Spinal cord (tissue), 10 donors: ENCODE data around the gene GABRE. TPM values are rescaled to one million over a fixed set of nuclear protein-coding genes. Genes with fewer than 3 reads are reported as not detected.

ENCODE experiments used
- DNase-seq, 6 donors: peaks; one replicate each; pipeline versions ENCODE4 v3.0.0 to v3.0.0-alpha.2; 2013 to 2015; ENCODE audit warnings: low spot score in 6 of 6, low read depth in 4 of 6
- H3K27ac ChIP-seq: one replicate; pipeline ENCODE4 v1.5.1; 2013; ENCODE audit warnings: low read depth, low read length, control low read depth
- H3K27me3 ChIP-seq: one replicate; pipeline ENCODE4 v1.6.1; 2013; ENCODE audit warnings: low read length; ENCODE audit not compliant: control insufficient read depth, insufficient read depth
- H3K36me3 ChIP-seq: one replicate; pipeline ENCODE4 v1.6.1; 2013; ENCODE audit warnings: low read length; ENCODE audit not compliant: control insufficient read depth, insufficient read depth
- H3K4me1 ChIP-seq: one replicate; pipeline ENCODE4 v1.6.1; 2013; ENCODE audit warnings: low read length; ENCODE audit not compliant: control insufficient read depth, insufficient read depth
- H3K4me3 ChIP-seq: one replicate; pipeline ENCODE4 v1.5.1; 2013; ENCODE audit warnings: low read depth, low read length, control low read depth
- H3K9me3 ChIP-seq: one replicate; pipeline ENCODE4 v1.6.1; 2013; ENCODE audit warnings: low read length; ENCODE audit not compliant: control insufficient read depth, insufficient read depth
- WGBS: methylation state at CpG from one replicate; pipeline ENCODE4 v1.1.5; 2013; ENCODE audit warnings: missing lambda C conversion rate; ENCODE audit not compliant: insufficient coverage; 5-methylcytosine and 5-hydroxymethylcytosine counted together
- polyA plus RNA-seq, 2 donors: library from polyadenylated mRNA; unstranded; fragments of 120-200 nt; gene quantifications; one replicate each; pipeline ENCODE4 v1.2.1, GENCODE V29; 2013; ENCODE audit not compliant: insufficient read length in 2 of 2
- total RNA-seq, 2 donors: library from RNA; depleted of rRNA in 1 of 2; stranded (reverse); fragments of 120-200 nt in 1 of 2; fragments of >200 nt in 1 of 2; gene quantifications; one replicate each; pipeline versions ENCODE4 v1.2.3 to v1.2.4, GENCODE V29; 2013 to 2014
- donor health status: healthy.

Gene GABRE
- total and polyA plus RNA-seq, 4 donors, result 10.0 to 23.4 (median 14.9) TPM

DNA sequence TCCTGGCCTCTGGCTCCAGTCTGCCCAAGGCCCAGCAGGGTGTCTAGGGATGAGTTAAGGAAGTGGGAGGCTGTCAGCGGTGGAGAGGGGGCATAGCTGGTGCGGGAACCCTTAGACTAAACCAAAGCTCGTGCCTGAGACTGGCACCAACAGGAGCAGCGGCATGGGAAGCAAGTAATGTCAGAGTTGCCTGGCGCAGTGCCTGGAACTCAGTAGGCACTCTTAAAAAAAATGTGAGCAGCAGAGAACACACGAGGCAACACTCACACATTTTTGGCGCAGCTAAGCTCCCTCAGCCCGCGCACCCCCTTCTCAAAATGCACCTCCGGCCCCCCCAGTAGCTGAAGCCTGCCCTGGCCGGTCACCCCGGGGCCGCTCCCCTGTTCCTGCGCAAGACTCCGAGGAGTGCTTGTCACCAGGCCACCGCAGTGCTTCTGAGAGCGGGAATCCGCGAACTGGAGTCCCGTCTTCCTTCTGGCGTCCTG lies 583 bp downstream of the GABRE start:
- Histone ChIP-seq H3K9me3 (no peaks in the 10 kb centered on the region), H3K27me3 (peaks cover 15% of the 10 kb centered on the region), H3K27ac (no peak overlapping the region), H3K4me1 (peaks cover 13% of the 10 kb centered on the region), H3K4me3 (peak overlapping the region; percentile 27), H3K36me3 (no peaks in the 10 kb centered on the region)
- DNase-seq, result peak in 2 of 6 donors; percentile 54
- WGBS, result 22% methylated on average over 21 of the region's 21 CpGs

DNA sequence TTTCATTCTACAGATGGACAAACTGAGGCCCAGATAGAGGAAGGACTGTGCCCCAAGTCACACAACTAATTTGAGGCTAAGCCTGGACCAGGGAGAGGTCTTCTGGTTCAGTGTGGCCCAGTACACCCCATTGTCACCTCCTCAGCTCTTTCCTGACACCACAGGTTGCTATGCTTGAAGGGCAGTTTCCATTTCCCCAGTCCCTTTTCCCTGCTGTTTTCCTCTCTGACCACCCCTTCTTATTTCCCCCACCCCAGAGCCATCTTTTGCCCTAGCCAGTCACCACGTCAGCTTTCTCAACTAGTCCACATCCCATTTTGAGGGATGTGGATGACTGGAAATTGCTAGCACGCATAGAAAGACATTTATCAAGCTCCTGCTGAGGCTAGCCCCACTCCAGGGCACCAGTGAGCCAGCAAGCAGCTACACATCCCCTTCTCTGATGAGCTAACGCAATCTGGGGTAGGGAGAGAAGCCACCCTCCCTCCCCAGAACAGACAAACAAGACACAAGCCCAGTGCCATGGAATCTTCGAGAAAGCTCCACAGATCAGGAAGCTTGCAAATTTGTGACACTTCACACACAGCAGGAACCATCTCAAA lies 1.3 kb downstream of the GABRE start:
- WGBS, result 45% methylated on average over 3 of the region's 4 CpGs
- Histone ChIP-seq H3K4me1 (peaks cover 13% of the 10 kb centered on the region), H3K36me3 (no peaks in the 10 kb centered on the region), H3K27me3 (peaks cover 15% of the 10 kb centered on the region), H3K27ac (no peak overlapping the region), H3K9me3 (no peaks in the 10 kb centered on the region), H3K4me3 (no peak overlapping the region)
- no peak for DNase-seq

DNA sequence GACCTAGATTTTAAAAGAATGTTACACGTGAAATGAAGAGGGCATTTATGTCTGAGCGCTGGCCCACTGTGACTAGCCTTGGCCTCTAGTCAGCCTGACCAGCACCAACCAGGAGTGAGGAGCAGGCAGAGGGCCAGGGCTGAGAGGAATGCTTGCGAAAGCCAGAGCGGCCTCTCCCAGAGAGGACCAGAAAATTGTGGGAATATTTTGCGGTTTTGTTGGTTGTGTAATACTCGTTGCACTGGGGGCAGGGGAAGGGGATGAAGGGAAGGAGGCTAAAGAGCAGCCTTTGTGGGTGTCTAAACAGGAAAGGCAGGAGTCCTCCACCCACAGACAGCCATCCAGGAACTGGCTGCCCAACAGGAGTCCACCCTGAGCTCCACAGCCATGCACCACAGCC lies 3.8 kb downstream of the GABRE start:
- no peak for DNase-seq
- no peaks in the 10 kb centered on the region for H3K9me3 ChIP-seq
- peaks cover 13% of the 10 kb centered on the region for H3K4me1 ChIP-seq

GRCh38 chrX:151970027-151970426 lies 4.4 kb downstream of the GABRE start:
- no peaks in the 10 kb centered on the region for H3K36me3 ChIP-seq
- H3K4me3 ChIP-seq, result no peak overlapping the region
- H3K27ac ChIP-seq, result no peak overlapping the region
- H3K27me3 ChIP-seq, result peaks cover 12% of the 10 kb centered on the region
- H3K9me3 ChIP-seq, result no peaks in the 10 kb centered on the region
- no peak for DNase-seq
- H3K4me1 ChIP-seq, result peaks cover 12% of the 10 kb centered on the region
- 57% methylated on average over 4 of the region's 7 CpGs for WGBS

More for the DNA sequence above, 3.8 kb downstream of the GABRE start:
- Histone ChIP-seq H3K36me3 (no peaks in the 10 kb centered on the region), H3K4me3 (no peak overlapping the region), H3K27me3 (peaks cover 15% of the 10 kb centered on the region), H3K27ac (no peak overlapping the region)
- WGBS, result 71% methylated on average over 6 of the region's 6 CpGs

DNA sequence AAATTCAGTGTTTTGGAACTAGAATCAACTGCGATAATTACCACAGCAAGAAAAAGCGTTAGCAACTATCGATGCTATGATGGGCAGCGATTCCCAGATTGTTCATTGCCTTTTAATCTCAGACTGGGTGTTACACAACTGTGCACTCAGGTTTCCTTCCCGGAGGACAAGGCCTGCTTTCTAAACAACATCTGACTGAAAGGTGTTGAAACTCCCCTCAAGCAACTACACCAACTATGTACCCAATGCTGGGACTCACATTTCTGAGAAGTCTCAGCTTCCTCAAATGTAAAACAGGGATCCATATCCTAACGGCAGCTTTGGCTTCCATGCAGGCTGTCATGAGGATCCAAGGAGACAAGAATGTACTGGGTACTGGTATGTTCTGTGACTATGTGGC lies 8.2 kb downstream of the GABRE start:
- Histone ChIP-seq H3K27ac (no peak overlapping the region), H3K9me3 (no peaks in the 10 kb centered on the region), H3K4me1 (no peaks in the 10 kb centered on the region), H3K36me3 (no peaks in the 10 kb centered on the region), H3K27me3 (no peaks in the 10 kb centered on the region), H3K4me3 (no peak overlapping the region)
- DNase-seq, result no peak
- WGBS, result 73% methylated on average over 5 of the region's 6 CpGs

- Histone ChIP-seq H3K27ac (no peak overlapping the region), H3K9me3 (no peaks in the 10 kb centered on the region), H3K36me3 (no peaks in the 10 kb centered on the region), H3K4me1 (no peaks in the 10 kb centered on the region), H3K4me3 (no peak overlapping the region), H3K27me3 (no peaks in the 10 kb centered on the region)
- WGBS, result 70% methylated on average over 4 of the region's 5 CpGs
- no peak for DNase-seq
Measured at GRCh38 chrX:151962034-151962433, 12.4 kb downstream of the GABRE start.

- H3K4me3 ChIP-seq, result no peak overlapping the region
- WGBS, result 85% methylated on average over 4 of the region's 4 CpGs
- H3K27ac ChIP-seq, result no peak overlapping the region
- H3K36me3 ChIP-seq, result no peaks in the 10 kb centered on the region
- no peaks in the 10 kb centered on the region for H3K27me3 ChIP-seq
- no peak for DNase-seq
- no peaks in the 10 kb centered on the region for H3K4me1 ChIP-seq
- H3K9me3 ChIP-seq, result no peaks in the 10 kb centered on the region
Measured at GRCh38 chrX:151958101-151958500, 16.4 kb downstream of the GABRE start.

DNA sequence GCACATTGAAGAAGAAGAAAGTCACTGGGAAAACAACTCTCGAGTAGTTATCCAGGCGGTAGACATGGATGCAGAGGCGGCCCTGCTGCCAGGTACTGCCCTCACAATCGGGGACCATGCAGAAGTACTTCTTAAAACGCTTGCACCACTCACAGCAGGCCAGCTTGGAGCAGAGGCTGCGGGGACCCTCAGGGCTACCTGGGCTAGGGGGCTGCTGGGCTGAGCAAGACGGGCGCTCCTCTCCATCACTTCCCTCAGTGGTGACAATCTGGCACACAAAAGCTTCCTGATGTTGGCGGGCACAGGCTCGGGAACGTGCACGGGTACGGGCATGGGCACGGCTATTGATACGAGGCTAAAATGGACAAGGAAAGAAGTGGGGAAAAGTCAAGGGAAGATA lies 19.7 kb downstream of the GABRE start:
- no peak for DNase-seq
- 89% methylated on average over 13 of the region's 15 CpGs for WGBS
- H3K36me3 ChIP-seq, result no peaks in the 10 kb centered on the region
- no peaks in the 10 kb centered on the region for H3K9me3 ChIP-seq
- no peak overlapping the region for H3K27ac ChIP-seq
- no peak overlapping the region for H3K4me3 ChIP-seq
- no peaks in the 10 kb centered on the region for H3K27me3 ChIP-seq
- H3K4me1 ChIP-seq, result no peaks in the 10 kb centered on the region

DNA sequence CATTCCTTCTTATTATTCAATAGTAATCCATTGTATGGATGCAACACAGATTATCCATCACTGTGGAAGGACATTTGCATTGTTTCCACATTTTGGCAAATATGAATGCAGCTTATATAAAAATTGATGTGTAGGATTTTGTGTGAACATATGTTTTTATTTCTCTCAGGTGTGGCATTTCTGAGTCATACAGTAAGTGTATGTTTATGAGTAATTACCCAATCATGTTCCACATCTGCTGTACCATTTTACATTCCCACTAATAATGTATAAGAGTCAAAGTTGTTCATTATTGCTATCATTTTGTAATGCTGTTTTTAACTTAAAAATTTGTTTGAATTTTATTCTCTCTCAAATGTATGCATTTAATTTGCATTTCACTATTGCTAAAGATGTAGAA lies 36.3 kb downstream of the GABRE start:
- H3K27me3 ChIP-seq, result no peaks in the 10 kb centered on the region

GRCh38 chrX:151935358-151935757 lies 39.1 kb downstream of the GABRE start:
- H3K27ac ChIP-seq, result no peak overlapping the region
- H3K27me3 ChIP-seq, result no peaks in the 10 kb centered on the region
- WGBS, result no CpG with 5 or more reads among the region's 1 CpG
- no peak for DNase-seq
- no peak overlapping the region for H3K4me3 ChIP-seq
- H3K9me3 ChIP-seq, result no peaks in the 10 kb centered on the region
- no peaks in the 10 kb centered on the region for H3K4me1 ChIP-seq
- no peaks in the 10 kb centered on the region for H3K36me3 ChIP-seq

More for the DNA sequence above, 36.3 kb downstream of the GABRE start:
- Histone ChIP-seq H3K36me3 (no peaks in the 10 kb centered on the region), H3K4me1 (no peaks in the 10 kb centered on the region), H3K27ac (no peak overlapping the region), H3K4me3 (no peak overlapping the region), H3K9me3 (no peaks in the 10 kb centered on the region)
- no peak for DNase-seq
